Stimulated activated CD8-positive, alpha-beta memory T cell treated with anti-CD3 and anti-CD28 coated beads, Interleukin-2, amount 100 ng/mL, for 1 hour (primary cell): ENCODE results near the gene RASA2.
"Not testable (repeated sequence)": the region's sequence is repeated elsewhere in the genome, so short reads cannot be mapped to it uniquely, and the experiment has no call there.

ENCODE experiments used
- DNase-seq, 2 donors: peaks; one replicate each; pipeline ENCODE4 v3.0.0-alpha.2; 2020; ENCODE audit warnings: low read depth in 2 of 2

RASA2 gene

GRCh38 chr3:141575879-141576743, 89.3 kb downstream of the RASA2 start:
- no peak for DNase-seq

- no peak for DNase-seq
Measured at GRCh38 chr3:141576744-141577052, 89.9 kb downstream of the RASA2 start.

- DNase-seq = no peak
Measured at GRCh38 chr3:141578202-141578973, 91.6 kb downstream of the RASA2 start.

- no peak for DNase-seq
Measured at GRCh38 chr3:141594357-141594756, 107.5 kb downstream of the RASA2 start.

GRCh38 chr3:141597931-141598330, 111.1 kb downstream of the RASA2 start:
- no peak for DNase-seq

GRCh38 chr3:141600331-141600730, 113.5 kb downstream of the RASA2 start:
- no peak for DNase-seq

GRCh38 chr3:141602706-141603105, 115.9 kb downstream of the RASA2 start:
- no peak for DNase-seq

- no peak for DNase-seq
Measured at GRCh38 chr3:141603473-141604035, 116.7 kb downstream of the RASA2 start.

- DNase-seq = no peak
Measured at GRCh38 chr3:141605883-141606282, 119.1 kb downstream of the RASA2 start.

GRCh38 chr3:141608438-141608837, 121.6 kb downstream of the RASA2 start:
- no peak for DNase-seq

GRCh38 chr3:141610939-141611338, 124.1 kb downstream of the RASA2 start:
- no peak for DNase-seq

GRCh38 chr3:141618103-141618910, 131.5 kb downstream of the RASA2 start:
- DNase-seq = no peak

GRCh38 chr3:141618938-141619337, 132.1 kb downstream of the RASA2 start:
- DNase-seq = no peak

GRCh38 chr3:141619450-141619849, 132.6 kb downstream of the RASA2 start:
- DNase-seq = no peak

- no peak for DNase-seq
Measured at GRCh38 chr3:141623691-141624090, 136.9 kb downstream of the RASA2 start.

GRCh38 chr3:141625506-141625905, 138.7 kb downstream of the RASA2 start:
- no peak for DNase-seq

GRCh38 chr3:141628334-141628733, 141.5 kb downstream of the RASA2 start:
- not testable (repeated sequence) for DNase-seq

GRCh38 chr3:141628868-141629441, 142.1 kb downstream of the RASA2 start:
- DNase-seq = not testable (repeated sequence)

- DNase-seq = no peak
Measured at GRCh38 chr3:141629976-141630375, 143.1 kb downstream of the RASA2 start.

- DNase-seq = no peak
Measured at GRCh38 chr3:141632779-141633374, 146.1 kb downstream of the RASA2 start.

GRCh38 chr3:141642215-141642614, 155.4 kb downstream of the RASA2 start:
- DNase-seq = no peak
